ENCODE data around the gene VEPH1.

DNA sequence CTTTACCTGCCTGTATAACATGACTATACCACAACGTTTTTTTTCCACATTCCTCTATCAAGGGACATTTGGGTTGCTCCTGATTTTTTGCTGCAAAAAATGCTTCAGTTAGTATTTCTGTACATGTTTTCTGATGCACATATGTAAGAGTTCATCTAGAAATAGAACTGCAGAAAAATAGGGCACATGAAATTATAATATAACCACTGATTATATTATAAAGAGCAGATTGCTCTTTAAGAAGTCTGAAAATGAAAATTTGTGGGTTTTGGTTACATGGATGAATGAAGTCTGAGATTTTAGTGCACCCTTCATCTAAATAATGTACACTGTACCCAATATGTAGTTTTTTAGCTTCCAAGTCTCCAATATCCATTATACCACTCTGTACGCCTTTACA is 196.7 kb downstream of the VEPH1 start:
- TF ChIP-seq, protein P1, sequence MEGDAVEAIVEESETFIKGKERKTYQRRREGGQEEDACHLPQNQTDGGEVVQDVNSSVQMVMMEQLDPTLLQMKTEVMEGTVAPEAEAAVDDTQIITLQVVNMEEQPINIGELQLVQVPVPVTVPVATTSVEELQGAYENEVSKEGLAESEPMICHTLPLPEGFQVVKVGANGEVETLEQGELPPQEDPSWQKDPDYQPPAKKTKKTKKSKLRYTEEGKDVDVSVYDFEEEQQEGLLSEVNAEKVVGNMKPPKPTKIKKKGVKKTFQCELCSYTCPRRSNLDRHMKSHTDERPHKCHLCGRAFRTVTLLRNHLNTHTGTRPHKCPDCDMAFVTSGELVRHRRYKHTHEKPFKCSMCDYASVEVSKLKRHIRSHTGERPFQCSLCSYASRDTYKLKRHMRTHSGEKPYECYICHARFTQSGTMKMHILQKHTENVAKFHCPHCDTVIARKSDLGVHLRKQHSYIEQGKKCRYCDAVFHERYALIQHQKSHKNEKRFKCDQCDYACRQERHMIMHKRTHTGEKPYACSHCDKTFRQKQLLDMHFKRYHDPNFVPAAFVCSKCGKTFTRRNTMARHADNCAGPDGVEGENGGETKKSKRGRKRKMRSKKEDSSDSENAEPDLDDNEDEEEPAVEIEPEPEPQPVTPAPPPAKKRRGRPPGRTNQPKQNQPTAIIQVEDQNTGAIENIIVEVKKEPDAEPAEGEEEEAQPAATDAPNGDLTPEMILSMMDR (IDR thresholded peaks at IDR 0.05 in 4 of 5, conservative IDR thresholded peaks at IDR 0.05 in 1 of 5) = no peak
- no peak for TF ChIP-seq POLR2A (IDR thresholded peaks at IDR 0.05)

All from gastrocnemius medialis (tissue), 4 donors.